Occipital lobe (tissue), 2 donors: Measurements from ENCODE around the gene QRFP. TPM values are rescaled to one million over a fixed set of nuclear protein-coding genes. Genes with fewer than 3 reads are reported as not detected.

ENCODE experiments used
- DNase-seq: peaks from one replicate; lab custom pipeline; 2025; lab: John Stamatoyannopoulos, UW
- total RNA-seq: library from RNA; depleted of rRNA; stranded (reverse); fragments of >200 nt; gene quantifications from one replicate; pipeline ENCODE4 v1.2.3, GENCODE V29; 2014

Gene QRFP
- total RNA-seq, 1 donor from 2014 or later, result not detected

DNA sequence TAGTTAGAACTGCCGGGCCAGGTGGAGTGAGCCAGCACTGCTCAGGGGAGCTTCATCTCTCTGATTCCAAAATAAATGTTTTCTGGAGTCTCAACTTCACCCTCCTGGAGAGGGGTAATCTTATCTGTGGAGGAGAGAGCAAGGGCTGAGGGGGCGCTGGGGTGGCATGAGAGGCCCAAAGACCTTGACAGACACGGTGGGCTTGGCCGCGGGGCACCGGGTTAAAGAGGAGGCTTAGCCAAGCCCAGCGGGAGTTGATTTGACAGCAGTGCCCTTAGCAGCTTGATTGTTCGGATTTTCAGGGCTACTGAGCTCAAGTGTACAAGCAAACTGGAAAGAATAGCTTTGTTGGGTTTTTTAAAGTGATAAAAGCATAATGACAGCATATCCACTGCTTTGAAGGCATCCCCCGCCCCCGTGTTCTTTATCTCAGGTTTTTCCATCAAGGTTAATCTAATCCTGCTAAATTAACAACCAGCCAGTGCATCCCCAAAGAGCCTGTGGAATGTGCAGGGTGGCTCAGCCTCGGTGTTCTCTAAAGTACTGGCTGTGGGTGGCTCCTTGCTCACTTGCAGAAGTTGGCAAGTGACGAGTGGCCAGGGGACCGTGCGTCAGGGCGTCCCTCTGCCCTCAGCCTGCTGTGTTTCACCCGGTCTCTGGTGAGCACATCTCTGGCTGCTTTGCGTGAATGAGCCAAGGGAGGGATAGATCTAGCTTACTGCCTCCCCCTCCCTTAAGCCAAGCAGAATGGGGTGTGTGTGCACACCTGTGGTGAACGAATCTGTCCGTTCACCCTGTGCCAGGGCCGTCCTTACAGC is 5.5 kb downstream of the QRFP start:
- DNase-seq, result no peak

DNA sequence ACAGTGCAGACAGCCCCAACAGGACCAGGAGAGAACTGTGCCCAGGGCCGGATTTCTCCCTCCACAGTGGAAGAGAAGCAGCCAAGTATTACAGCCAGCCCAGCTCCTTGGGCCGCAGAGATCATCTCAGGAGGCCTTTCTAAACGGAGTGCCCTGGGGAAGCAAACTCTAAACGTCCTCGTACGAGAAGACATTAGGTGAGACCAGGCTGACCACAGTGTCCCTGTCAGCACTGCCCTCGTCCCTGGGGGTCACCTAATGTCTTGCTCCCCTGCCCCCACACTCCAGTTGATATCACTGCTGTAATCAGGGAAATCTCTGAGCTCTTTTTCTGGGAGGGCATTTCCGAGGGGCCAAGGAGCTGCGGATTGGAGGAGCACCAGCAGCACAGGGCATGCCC is 6.5 kb downstream of the QRFP start:
- DNase-seq, result no peak

DNA sequence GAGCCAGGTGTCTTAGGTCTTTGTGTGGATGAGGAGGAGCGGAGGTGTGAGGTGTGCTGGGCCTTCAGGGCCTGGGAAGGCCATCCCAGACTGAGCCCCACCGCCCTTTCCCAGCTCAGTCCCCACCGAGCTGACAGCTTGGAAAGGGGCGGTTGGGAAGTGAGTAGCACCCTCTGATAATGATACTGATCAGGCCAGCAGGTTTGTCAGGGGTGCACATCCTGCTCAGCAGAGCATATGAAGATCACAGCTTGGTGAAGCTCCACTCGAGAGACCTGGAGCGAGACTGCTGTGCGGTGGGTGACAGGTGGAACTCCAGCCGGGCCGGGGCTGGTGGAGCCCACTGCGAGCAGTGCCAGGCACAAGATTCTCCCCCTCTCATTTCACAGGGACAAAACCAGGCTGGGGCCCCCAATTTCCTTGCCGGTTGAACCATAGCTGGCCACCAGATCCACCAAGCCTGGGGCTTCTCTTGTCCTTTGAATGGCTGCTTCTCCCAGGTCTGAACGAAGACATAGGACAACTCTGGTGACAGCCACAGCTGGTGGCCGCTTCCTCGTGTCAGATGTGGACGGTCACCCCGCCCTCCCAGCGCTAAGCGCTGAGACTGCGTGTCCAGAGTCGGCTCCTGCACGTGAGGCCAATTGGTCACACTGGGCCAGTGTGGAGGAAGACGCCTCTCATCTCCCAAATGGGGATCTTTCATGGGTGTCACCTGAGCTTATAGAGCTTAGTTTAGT is 8.3 kb downstream of the QRFP start:
- no peak for DNase-seq

DNA sequence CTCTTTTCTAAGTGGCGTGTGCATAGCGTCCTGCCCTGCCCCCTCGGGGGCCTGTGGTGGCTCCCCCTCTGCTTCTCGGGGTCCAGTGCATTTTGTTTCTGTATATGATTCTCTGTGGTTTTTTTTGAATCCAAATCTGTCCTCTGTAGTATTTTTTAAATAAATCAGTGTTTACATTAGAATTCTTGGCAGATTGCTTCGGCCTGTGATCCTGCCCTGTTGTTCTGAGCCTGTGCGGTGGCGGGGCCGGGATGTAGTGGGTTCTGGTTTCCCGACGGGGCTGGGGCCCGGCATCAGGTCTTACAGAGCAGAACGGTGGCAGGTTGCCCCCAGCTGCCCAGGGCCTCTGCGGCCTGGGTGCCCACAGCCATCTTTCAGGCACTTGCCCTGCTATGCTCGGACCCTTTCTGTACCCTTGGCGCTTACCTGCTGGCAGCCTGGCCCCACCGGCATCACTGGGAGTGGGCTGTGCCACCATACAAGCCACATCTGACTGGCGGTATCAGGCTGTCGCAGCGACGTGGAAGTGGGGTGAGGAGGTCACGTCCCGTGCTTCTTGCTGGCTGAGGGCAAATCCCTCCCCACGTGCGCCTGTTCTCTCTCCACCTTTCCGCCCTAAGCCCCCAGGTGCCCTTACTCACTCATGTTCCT is 9.0 kb downstream of the QRFP start:
- DNase-seq, result no peak

DNA sequence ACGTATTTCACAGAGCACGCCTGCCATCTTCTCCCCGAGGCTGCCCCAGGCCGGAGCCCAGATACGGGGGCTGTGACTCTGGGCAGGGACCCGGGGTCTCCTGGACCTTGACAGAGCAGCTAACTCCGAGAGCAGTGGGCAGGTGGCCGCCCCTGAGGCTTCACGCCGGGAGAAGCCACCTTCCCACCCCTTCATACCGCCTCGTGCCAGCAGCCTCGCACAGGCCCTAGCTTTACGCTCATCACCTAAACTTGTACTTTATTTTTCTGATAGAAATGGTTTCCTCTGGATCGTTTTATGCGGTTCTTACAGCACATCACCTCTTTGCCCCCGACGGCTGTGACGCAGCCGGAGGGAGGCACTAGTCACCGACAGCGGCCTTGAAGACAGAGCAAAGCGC is 9.6 kb downstream of the QRFP start:
- no peak for DNase-seq

DNA sequence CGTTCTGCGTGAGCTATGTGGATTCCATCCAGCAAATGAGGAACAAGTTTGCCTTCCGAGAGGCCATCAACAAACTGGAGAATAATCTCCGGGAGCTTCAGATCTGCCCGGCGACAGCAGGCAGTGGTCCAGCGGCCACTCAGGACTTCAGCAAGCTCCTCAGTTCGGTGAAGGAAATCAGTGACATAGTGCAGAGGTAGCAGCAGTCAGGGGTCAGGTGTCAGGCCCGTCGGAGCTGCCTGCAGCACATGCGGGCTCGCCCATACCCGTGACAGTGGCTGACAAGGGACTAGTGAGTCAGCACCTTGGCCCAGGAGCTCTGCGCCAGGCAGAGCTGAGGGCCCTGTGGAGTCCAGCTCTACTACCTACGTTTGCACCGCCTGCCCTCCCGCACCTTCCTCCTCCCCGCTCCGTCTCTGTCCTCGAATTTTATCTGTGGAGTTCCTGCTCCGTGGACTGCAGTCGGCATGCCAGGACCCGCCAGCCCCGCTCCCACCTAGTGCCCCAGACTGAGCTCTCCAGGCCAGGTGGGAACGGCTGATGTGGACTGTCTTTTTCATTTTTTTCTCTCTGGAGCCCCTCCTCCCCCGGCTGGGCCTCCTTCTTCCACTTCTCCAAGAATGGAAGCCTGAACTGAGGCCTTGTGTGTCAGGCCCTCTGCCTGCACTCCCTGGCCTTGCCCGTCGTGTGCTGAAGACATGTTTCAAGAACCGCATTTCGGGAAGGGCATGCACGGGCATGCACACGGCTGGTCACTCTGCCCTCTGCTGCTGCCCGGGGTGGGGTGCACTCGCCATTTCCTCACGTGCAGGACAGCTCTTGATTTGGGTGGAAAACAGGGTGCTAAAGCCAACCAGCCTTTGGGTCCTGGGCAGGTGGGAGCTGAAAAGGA is 10.9 kb downstream of the QRFP start:
- DNase-seq, result no peak

DNA sequence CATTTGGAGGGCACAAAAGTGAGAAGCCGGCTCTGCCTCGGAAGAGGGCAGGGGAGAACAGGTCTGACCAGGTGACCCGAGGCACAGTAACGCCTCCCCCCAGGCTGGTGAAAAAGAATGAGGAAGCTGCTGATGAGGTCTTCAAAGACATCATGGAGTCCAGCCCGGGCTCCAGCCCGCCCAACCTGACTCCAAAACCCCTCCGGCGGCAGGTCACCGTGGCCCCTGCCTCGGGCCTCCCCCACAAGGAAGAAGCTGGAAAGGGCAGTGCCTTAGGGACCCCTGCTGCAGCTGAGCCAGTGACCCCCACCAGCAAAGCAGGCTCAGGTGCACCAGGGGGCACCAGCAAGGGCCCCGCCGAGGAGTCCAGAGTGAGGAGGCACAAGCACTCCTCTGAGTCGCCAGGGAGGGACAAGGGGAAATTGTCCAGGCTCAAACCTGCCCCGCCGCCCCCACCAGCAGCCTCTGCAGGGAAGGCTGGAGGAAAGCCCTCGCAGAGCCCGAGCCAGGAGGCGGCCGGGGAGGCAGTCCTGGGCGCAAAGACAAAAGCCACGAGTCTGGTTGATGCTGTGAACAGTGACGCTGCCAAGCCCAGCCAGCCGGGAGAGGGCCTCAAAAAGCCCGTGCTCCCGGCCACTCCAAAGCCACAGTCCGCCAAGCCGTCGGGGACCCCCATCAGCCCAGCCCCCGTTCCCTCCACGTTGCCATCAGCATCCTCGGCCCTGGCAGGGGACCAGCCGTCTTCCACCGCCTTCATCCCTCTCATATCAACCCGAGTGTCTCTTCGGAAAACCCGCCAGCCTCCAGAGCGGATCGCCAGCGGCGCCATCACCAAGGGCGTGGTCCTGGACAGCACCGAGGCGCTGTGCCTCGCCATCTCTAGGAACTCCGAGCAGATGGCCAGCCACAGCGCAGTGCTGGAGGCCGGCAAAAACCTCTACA is 11.8 kb downstream of the QRFP start:
- DNase-seq, result no peak

DNA sequence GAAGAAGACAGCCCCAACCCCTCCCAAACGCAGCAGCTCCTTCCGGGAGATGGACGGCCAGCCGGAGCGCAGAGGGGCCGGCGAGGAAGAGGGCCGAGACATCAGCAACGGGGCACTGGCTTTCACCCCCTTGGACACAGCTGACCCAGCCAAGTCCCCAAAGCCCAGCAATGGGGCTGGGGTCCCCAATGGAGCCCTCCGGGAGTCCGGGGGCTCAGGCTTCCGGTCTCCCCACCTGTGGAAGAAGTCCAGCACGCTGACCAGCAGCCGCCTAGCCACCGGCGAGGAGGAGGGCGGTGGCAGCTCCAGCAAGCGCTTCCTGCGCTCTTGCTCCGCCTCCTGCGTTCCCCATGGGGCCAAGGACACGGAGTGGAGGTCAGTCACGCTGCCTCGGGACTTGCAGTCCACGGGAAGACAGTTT is 12.5 kb downstream of the QRFP start:
- DNase-seq, result no peak

DNA sequence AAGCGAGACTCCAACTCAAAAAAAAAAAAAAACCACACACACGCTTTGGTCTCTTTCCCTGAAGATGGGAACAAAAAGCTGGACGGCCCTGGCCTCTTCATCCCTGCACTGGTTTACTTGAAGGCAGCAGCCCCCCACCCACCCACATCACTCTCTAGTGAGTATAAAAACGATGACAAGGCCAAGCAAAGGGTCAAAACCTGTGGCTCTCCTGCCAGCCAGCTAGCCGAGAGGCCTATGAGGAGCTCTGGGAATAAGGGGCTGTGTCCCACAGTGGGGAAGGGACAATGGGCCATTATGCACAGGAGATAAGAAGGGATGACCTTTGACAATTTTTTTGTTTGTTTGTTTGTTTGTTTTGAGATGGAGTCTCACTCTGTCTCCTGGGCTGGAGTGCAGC is 13.1 kb downstream of the QRFP start:
- no peak for DNase-seq

DNA sequence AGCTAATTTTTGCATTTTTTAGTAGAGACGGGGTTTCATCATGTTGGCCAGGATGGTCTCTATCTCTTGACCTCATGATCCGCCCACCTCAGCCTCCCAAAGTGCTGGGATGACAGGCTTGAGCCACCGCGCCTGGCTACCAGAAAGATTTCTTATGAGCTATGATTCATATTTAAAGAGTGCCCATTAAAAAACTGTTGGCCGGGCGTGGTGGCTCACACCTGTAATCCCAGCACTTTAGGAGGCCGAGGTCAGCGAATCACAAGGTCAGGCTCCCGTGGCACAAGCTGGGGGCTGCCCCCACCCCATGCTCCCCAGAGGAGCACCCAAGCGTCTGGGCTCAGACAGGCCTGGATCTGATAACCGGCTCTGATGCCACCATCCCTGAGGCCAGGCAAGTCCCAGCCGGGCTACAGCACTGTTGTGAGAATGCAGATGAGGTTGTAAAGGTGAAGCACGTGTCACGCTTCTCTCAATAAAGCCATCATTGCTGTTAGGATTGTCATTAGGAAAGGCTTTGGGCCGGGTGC is 13.9 kb downstream of the QRFP start:
- DNase-seq, result no peak

DNA sequence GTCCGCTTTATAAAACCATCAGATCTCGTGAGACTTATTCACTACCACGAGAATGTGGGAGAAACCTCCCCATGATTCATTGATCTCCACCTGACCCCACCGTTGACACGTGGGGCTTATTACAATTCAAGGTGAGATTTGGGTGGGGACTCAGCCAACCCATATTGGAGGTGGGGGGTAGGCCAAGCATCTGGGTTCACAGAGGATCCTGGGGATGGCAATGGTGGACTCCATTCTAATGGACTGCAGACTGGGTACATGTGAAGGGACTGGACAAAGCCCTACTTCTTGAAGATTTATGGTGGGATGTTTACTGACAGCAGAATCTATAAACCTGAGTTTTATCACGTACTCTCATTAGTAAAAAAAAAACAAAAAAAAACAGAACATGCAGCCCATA is 15.1 kb downstream of the QRFP start:
- DNase-seq, result no peak

DNA sequence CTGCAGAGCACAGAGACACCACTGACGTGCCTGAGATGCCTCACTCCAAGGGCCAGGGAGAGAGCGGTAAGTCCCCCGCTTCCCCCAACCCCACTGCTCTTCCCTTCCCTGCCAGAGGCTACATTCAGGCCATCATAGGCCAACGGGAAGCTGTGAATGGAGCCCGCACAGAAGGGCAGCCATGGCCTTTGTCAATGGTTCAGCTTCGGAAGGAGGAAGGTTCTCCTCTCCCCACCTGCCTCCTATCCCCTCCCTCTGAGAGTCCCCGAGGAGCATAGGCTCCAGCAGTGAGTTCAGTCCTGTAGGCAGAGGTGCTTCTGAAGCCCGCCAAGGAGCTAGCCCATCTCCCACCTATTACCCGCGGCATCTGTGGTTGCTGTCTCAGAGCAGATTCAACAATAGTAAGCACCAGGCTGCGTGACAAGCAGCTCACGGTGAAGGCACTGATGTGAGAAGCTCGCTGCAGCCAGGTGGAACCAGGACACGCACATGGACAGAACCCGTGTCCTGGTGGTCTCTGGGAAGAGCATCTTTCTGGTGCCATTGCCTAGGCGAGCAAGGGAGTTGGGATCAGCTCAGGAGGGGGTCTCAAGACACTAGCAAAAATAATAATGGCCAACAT is 15.9 kb downstream of the QRFP start:
- no peak for DNase-seq

DNA sequence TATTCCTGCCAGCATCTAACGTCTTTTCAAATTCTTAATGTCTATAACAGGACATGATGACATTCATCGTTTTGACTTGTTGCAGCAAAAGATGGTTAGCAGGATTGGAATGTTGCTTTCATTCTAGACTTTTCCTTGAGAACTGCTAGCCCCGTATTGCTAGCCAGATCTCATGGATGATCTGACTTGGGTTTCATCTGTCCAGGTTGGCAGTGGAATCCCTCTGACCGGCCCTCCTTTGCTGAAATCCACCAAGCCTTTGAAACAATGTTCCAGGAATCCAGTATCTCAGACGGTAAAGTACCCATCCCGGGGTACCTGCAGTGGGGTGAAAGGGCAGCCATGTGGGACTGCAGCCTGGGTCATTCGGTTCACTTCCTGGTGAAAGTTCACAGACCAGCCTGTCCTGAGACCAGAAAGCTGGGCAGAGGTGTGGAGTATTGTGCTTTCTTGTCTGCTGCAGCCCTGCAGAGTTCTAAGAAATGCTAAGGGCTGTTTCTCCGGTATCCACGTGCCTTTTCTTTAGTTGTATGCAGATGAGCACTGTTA is 16.7 kb downstream of the QRFP start:
- DNase-seq, result no peak

DNA sequence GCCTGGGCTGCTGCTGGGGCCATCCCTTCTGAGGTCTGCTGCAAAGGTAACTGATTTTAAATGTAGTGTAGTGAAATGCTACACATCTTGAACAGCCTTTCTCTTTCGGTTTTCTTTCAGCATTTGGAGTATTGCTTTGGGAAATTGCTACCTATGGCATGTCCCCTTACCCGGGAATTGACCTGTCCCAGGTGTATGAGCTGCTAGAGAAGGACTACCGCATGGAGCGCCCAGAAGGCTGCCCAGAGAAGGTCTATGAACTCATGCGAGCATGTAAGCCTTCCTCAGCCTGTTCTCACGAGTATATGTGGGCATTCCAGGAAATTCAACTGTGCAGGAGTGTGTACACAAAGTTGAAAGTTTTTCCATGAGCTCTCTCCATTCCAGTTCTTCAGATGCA is 18.3 kb downstream of the QRFP start:
- DNase-seq, result no peak

DNA sequence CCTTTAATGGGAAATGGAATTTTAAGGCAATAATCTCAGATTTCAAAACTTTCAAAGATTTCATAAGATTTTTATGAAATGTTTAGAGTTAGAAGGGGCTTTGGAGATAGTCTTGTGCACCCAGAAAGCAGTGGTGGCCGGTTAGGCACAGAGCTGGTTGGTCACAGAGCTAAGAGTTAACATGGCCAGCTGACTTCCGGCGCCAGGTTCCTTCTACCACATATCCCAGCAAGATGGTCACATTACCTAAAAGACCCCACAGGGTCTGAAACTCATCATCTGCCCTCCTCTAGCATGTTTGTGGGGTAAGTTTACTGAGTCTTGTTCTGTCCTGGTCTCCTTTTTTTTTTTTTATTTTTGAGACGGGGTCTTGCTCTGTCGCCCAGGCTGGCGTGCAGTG is 19.3 kb downstream of the QRFP start:
- no peak for DNase-seq

DNA sequence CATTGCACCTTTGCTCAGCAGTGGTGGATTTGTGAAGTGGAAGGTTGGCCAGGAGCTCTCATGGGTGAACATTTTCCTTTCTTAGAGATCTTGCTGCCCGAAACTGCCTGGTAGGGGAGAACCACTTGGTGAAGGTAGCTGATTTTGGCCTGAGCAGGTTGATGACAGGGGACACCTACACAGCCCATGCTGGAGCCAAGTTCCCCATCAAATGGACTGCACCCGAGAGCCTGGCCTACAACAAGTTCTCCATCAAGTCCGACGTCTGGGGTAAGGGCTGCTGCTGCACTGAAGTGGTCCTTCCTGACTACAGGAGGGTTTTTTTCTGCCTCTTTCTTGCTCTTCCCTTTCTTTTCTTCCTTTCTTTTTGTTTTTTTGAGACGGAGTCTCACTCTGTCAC is 21.8 kb downstream of the QRFP start:
- no peak for DNase-seq

DNA sequence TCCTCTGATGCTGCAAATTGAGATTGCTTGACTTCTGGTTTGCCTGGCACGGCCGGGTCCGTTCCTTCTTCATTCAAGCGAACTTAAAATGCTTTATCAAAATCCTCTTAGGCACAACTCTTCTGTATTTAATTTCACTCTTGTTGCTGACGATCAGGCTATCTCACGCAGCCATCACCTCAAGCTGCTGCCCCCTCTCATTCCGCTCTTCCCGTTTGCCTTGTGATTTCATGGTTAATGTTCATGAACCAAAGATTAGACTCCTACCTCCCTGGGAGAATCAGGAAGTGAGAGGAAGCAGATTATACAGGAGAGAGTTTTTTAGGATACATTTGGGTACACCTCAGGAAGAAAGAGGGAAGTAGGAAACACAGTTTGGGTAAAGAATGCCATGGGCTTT is 22.6 kb downstream of the QRFP start:
- DNase-seq, result no peak

DNA sequence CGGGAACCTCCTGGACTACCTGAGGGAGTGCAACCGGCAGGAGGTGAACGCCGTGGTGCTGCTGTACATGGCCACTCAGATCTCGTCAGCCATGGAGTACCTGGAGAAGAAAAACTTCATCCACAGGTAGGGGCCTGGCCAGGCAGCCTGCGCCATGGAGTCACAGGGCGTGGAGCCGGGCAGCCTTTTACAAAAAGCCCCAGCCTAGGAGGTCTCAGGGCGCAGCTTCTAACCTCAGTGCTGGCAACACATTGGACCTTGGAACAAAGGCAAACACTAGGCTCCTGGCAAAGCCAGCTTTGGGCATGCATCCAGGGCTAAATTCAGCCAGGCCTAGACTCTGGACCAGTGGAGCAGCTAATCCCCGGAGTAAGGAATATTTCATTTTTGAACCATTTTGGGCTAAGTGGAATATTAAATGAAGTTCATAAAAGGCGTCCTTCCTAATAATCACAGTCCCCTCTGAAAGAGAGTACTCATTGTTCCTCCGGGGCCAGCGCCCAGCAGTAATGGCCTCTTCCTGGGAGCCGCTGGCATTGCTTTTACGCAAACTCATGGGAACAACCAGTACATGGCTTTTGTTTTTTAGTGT is 23.6 kb downstream of the QRFP start:
- no peak for DNase-seq

DNA sequence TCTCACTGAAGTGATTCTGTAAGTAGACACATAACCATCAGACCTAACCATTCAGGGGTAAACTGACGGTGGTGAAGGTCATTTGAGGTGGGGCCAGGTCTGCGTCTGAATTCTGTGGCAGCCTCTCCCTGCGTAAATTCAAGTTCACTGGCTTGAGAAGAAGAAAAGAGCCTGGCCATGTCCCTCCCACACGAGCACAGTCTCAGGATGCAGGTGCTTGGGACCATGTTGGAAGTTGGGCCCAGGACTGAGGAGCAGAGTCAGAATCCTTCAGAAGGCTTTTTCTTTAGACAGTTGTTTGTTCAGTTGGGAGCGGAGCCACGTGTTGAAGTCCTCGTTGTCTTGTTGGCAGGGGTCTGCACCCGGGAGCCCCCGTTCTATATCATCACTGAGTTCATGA is 24.1 kb downstream of the QRFP start:
- no peak for DNase-seq
